Body of pancreas (tissue), 4 donors: ENCODE measurements around the gene ADGRB2. TPM values are rescaled to one million over a fixed set of nuclear protein-coding genes. Genes with fewer than 3 reads are reported as not detected.

ENCODE experiments used
- ATAC-seq: fragments of 150-250 bp; one replicate; pipeline ENCODE4 v1.9.1; 2016
- DNase-seq, 4 donors: peaks; one replicate each; pipeline ENCODE4 v3.0.0-alpha.2; 2019
- H3K27ac ChIP-seq, 4 donors: fragments of 200-600 bp; sonication (generic); 1 replicate in 3 of 4; 2 replicates in 1 of 4; pipeline versions ENCODE4 v1.5.1 to v1.6.1; 2016 to 2019; ENCODE audit warnings: mild to moderate bottlenecking in 1 of 4, mixed read lengths in 1 of 4, moderate library complexity in 1 of 4
- H3K27me3 ChIP-seq, 2 donors: fragments of 200-600 bp; sonication (generic); one replicate each; pipeline ENCODE4 v1.6.0; 2016; ENCODE audit warnings: mild to moderate bottlenecking in 1 of 2
- H3K36me3 ChIP-seq, 2 donors: fragments of 200-600 bp; sonication (generic); replicated peaks in 1 of 2; 2 replicates each; pipeline ENCODE4 v1.5.1; 2016; ENCODE audit warnings: low read depth in 2 of 2; ENCODE audit not compliant: insufficient read depth in 1 of 2
- H3K4me1 ChIP-seq: fragments of 200-600 bp; sonication (generic); one replicate; pipeline ENCODE4 v1.6.0; 2016
- H3K4me3 ChIP-seq, 2 donors: fragments of 200-600 bp; sonication (generic); 1 replicate in 1 of 2; 2 replicates in 1 of 2; pipeline ENCODE4 v1.5.1; 2016 to 2019
- H3K9me3 ChIP-seq, 3 donors: fragments of 200-600 bp; sonication (generic); 1 replicate in 2 of 3; 2 replicates in 1 of 3; pipeline ENCODE4 v1.5.1; 2016
- CTCF ChIP-seq, 7 experiments: fragments of 450-650 bp in 4 of 7; fragments of 200-600 bp in 3 of 7; sonication (generic) in 3 of 7; IDR thresholded peaks; one replicate each; pipeline ENCODE4 v1.5.1; 2016 to 2019; ENCODE audit warnings: antibody characterized with exemption in 7 of 7
- POLR2A ChIP-seq, 3 donors: fragments of 450-650 bp; IDR thresholded peaks; one replicate each; pipeline ENCODE4 v1.6.1; 2016; ENCODE audit warnings: antibody characterized with exemption in 3 of 3, mild to moderate bottlenecking in 2 of 3
- WGBS, 2 donors: methylation state at CpG; one replicate each; pipeline ENCODE4 v1.1.5; 2017; 5-methylcytosine and 5-hydroxymethylcytosine counted together
- intact Hi-C: fragments of 100-400 bp; cut with DNase I; formaldehyde crosslinking; loops from one replicate; pipeline ENCODE4 v1.15.1; 2023
- total RNA-seq, 2 donors: library from RNA; depleted of rRNA; stranded (reverse); fragments of >200 nt; gene quantifications; one replicate each; pipeline ENCODE4 v1.1.0, GENCODE V29; 2016

The ADGRB2 gene
- total RNA-seq, 2 donors from 2014 or later, result 0.26 to 3.0 TPM

- Histone ChIP-seq H3K9me3 (no peaks in the 10 kb centered on the region), H3K27ac (no peak overlapping the region), H3K36me3 (no peaks in the 10 kb centered on the region), H3K27me3 (no peaks in the 10 kb centered on the region), H3K4me3 (no peak overlapping the region), H3K4me1 (peaks cover 20% of the 10 kb centered on the region)
- ATAC-seq (no peak), DNase-seq (no peak)
- intact Hi-C loops, result no loop called here
- no peak for TF ChIP-seq CTCF (IDR thresholded peaks at IDR 0.05)
- no peak for TF ChIP-seq POLR2A (IDR thresholded peaks at IDR 0.05)
- WGBS, 2 donors, result 87 to 93% methylated on average over 21 to 22 of the region's 30 CpGs
Measured at GRCh38 chr1:31755850-31756492, 8.2 kb downstream of the ADGRB2 start.

- intact Hi-C loops, result no loop called here
- ATAC-seq (no peak), DNase-seq (no peak)
- no peak overlapping the region for H3K27ac ChIP-seq
- TF ChIP-seq CTCF (IDR thresholded peaks at IDR 0.05), result no peak
- TF ChIP-seq POLR2A (IDR thresholded peaks at IDR 0.05), result no peak
- H3K4me3 ChIP-seq, result no peak overlapping the region
- H3K9me3 ChIP-seq, result no peaks in the 10 kb centered on the region
- no peaks in the 10 kb centered on the region for H3K36me3 ChIP-seq
- H3K4me1 ChIP-seq, result peaks cover 12% of the 10 kb centered on the region
- 79 to 80% methylated on average over 7 to 9 of the region's 9 CpGs for WGBS, 2 donors
- no peaks in the 10 kb centered on the region for H3K27me3 ChIP-seq
Measured at GRCh38 chr1:31755197-31755611, 8.9 kb downstream of the ADGRB2 start.

GRCh38 chr1:31754397-31754796 is 9.7 kb downstream of the ADGRB2 start:
- intact Hi-C loops, result no loop called here
- 94 to 96% methylated on average over 15 of the region's 15 CpGs for WGBS, 2 donors
- no peaks in the 10 kb centered on the region for H3K27me3 ChIP-seq

GRCh38 chr1:31753707-31754349 is 10.3 kb downstream of the ADGRB2 start:
- DNase-seq (peak; percentile 36 to 79 (median 68)), ATAC-seq (peak; percentile 50)
- intact Hi-C loops, result no loop called here
- Histone ChIP-seq H3K4me3 (no peak overlapping the region), H3K4me1 (peaks cover 11% of the 10 kb centered on the region), H3K9me3 (no peaks in the 10 kb centered on the region), H3K27ac (no peak overlapping the region), H3K36me3 (no peaks in the 10 kb centered on the region), H3K27me3 (no peaks in the 10 kb centered on the region)
- 52% methylated on average over 8 of the region's 9 CpGs; no CpG with 5 or more reads in 1 of the 2 donors for WGBS, 2 donors
- TF ChIP-seq POLR2A (IDR thresholded peaks at IDR 0.05) (no peak), CTCF (IDR thresholded peaks at IDR 0.05) (no peak)

More at GRCh38 chr1:31754397-31754796, 9.7 kb downstream of the ADGRB2 start:
- no peak overlapping the region for H3K27ac ChIP-seq
- peaks cover 11% of the 10 kb centered on the region for H3K4me1 ChIP-seq
- no peaks in the 10 kb centered on the region for H3K36me3 ChIP-seq
- no peak for TF ChIP-seq CTCF (IDR thresholded peaks at IDR 0.05)
- no peak for TF ChIP-seq POLR2A (IDR thresholded peaks at IDR 0.05)
- DNase-seq (no peak), ATAC-seq (no peak)
- H3K9me3 ChIP-seq, result no peaks in the 10 kb centered on the region
- no peak overlapping the region for H3K4me3 ChIP-seq
